Measurements from ENCODE around the gene RSL1D1.
"Not testable (repeated sequence)": the region's sequence is repeated elsewhere in the genome, so short reads cannot be mapped to it uniquely, and the experiment has no call there.

The RSL1D1 gene

GRCh38 chr16:11843206-11843605 is 8.1 kb downstream of the RSL1D1 start:
- DNase-seq = no peak

- DNase-seq = no peak
Measured at GRCh38 chr16:11841026-11841425, 10.3 kb downstream of the RSL1D1 start.

- no peak for DNase-seq
Measured at GRCh38 chr16:11836650-11837244, 14.6 kb downstream of the RSL1D1 start.

GRCh38 chr16:11835891-11836649 is 15.3 kb downstream of the RSL1D1 start:
- DNase-seq = no peak

- no peak for DNase-seq
Measured at GRCh38 chr16:11835309-11835708, 16.0 kb downstream of the RSL1D1 start.

GRCh38 chr16:11833951-11834695 is 17.2 kb downstream of the RSL1D1 start:
- DNase-seq = peak; percentile 59

GRCh38 chr16:11828696-11829095 is 22.6 kb downstream of the RSL1D1 start:
- no peak for DNase-seq

GRCh38 chr16:11825520-11826165 is 25.7 kb downstream of the RSL1D1 start:
- DNase-seq = not testable (repeated sequence)

- peak; percentile 71 for DNase-seq
Measured at GRCh38 chr16:11824362-11824761, 27.0 kb downstream of the RSL1D1 start.

- DNase-seq = not testable (repeated sequence)
Measured at GRCh38 chr16:11823645-11824044, 27.7 kb downstream of the RSL1D1 start.

- DNase-seq = peak; percentile 81
Measured at GRCh38 chr16:11819798-11820197, 31.5 kb downstream of the RSL1D1 start.

GRCh38 chr16:11818970-11819369 is 32.4 kb downstream of the RSL1D1 start:
- DNase-seq = not testable (repeated sequence)

- no peak for DNase-seq
Measured at GRCh38 chr16:11816123-11816522, 35.2 kb downstream of the RSL1D1 start.

GRCh38 chr16:11814800-11815199 is 36.5 kb downstream of the RSL1D1 start:
- DNase-seq = peak; percentile 76

- no peak for DNase-seq
Measured at GRCh38 chr16:11806721-11807120, 44.6 kb downstream of the RSL1D1 start.

- no peak for DNase-seq
Measured at GRCh38 chr16:11805556-11805955, 45.8 kb downstream of the RSL1D1 start.

- no peak for DNase-seq
Measured at GRCh38 chr16:11801481-11802021, 49.8 kb downstream of the RSL1D1 start.

GRCh38 chr16:11800382-11800718 is 51.0 kb downstream of the RSL1D1 start:
- peak; percentile 75 for DNase-seq

- DNase-seq = peak; percentile 47
Measured at GRCh38 chr16:11799509-11800381, 51.6 kb downstream of the RSL1D1 start.

- no peak for DNase-seq
Measured at GRCh38 chr16:11799017-11799381, 52.3 kb downstream of the RSL1D1 start.

GRCh38 chr16:11797957-11798299 is 53.4 kb downstream of the RSL1D1 start:
- peak; percentile 48 for DNase-seq
